GM23338 (cell line): ENCODE data around the gene PRDX4. TPM values are rescaled to one million over a fixed set of nuclear protein-coding genes. Genes with fewer than 3 reads are reported as not detected.
A peak's percentile ranks its signal among the peaks of the same experiment; 100 is the strongest.

ENCODE experiments used
- ATAC-seq: fragments of 200-7000 bp; cut with Tn5 transposase; 3 replicates; pipeline ENCODE4 v1.9.1; 2020
- DNase-seq: peaks from one replicate; pipeline ENCODE4 v3.0.0-alpha.2; 2015; ENCODE audit warnings: low spot score
- H2AFZ ChIP-seq: fragments of 200-600 bp; sonication (generic); 2 replicates; pipeline ENCODE4 v1.8.0; 2016; ENCODE audit warnings: antibody characterized with exemption, mild to moderate bottlenecking, moderate library complexity
- H3F3A ChIP-seq: fragments of 200-600 bp; sonication (generic); replicated peaks from 2 replicates; pipeline ENCODE4 v1.8.0; 2017; ENCODE audit warnings: antibody characterized with exemption, mixed run types, low read depth
- H3K27ac ChIP-seq: fragments of 200-600 bp; sonication (generic); 2 replicates; pipeline ENCODE4 v1.6.1; 2016; ENCODE audit warnings: low read depth
- H3K27me3 ChIP-seq: fragments of 200-600 bp; sonication (generic); 2 replicates; pipeline ENCODE4 v1.8.0; 2016; ENCODE audit warnings: mild to moderate bottlenecking, mixed run types, moderate library complexity; ENCODE audit not compliant: insufficient read depth
- H3K36me3 ChIP-seq: fragments of 200-600 bp; sonication (generic); 2 replicates; pipeline ENCODE4 v1.8.0; 2016; ENCODE audit warnings: mild to moderate bottlenecking; ENCODE audit not compliant: insufficient read depth
- H3K4me1 ChIP-seq: fragments of 200-600 bp; sonication (generic); 2 replicates; pipeline ENCODE4 v1.8.0; 2016; ENCODE audit warnings: mild to moderate bottlenecking, moderate library complexity; ENCODE audit not compliant: insufficient read depth
- H3K4me2 ChIP-seq: fragments of 200-600 bp; sonication (generic); 2 replicates; pipeline ENCODE4 v1.7.1; 2017; ENCODE audit warnings: mixed run types
- H3K4me3 ChIP-seq: fragments of 200-600 bp; sonication (generic); 2 replicates; pipeline ENCODE4 v1.6.1; 2016; ENCODE audit warnings: mixed run types
- H3K79me2 ChIP-seq: fragments of 200-600 bp; sonication (generic); replicated peaks from 2 replicates; pipeline ENCODE4 v1.8.0; 2017; ENCODE audit warnings: mild to moderate bottlenecking; ENCODE audit not compliant: insufficient read depth
- H3K9me2 ChIP-seq: fragments of 200-600 bp; sonication (generic); 2 replicates; pipeline ENCODE4 v1.8.0; 2017; ENCODE audit not compliant: insufficient read depth
- H4K20me1 ChIP-seq: fragments of 200-600 bp; sonication (generic); replicated peaks from 2 replicates; pipeline ENCODE4 v1.8.0; 2017; ENCODE audit warnings: mild to moderate bottlenecking; ENCODE audit not compliant: insufficient read depth
- H3K27ac Mint-ChIP-seq: 2 replicates; pipeline ENCODE4 v1.8.0; 2020; ENCODE audit warnings: inconsistent platforms, mild to moderate bottlenecking, moderate library complexity, mixed read lengths
- H3K27me3 Mint-ChIP-seq: 3 replicates; pipeline ENCODE4 v1.8.0; 2022; ENCODE audit warnings: low read depth, mild to moderate bottlenecking, moderate library complexity, mixed read lengths, inconsistent platforms; ENCODE audit not compliant: insufficient read depth, poor library complexity
- H3K36me3 Mint-ChIP-seq: 3 replicates; pipeline ENCODE4 v1.8.0; 2021; ENCODE audit warnings: low read depth, mild to moderate bottlenecking, inconsistent platforms, moderate library complexity, mixed read lengths
- H3K4me1 Mint-ChIP-seq: 3 replicates; pipeline ENCODE4 v1.8.0; 2020; ENCODE audit warnings: mild to moderate bottlenecking, inconsistent platforms, mixed read lengths
- H3K4me3 Mint-ChIP-seq: 3 replicates; pipeline ENCODE4 v1.8.0; 2021; ENCODE audit warnings: moderate library complexity, mild to moderate bottlenecking, inconsistent platforms, mixed read lengths
- H3K9me3 Mint-ChIP-seq: 3 replicates; pipeline ENCODE4 v1.8.0; 2020; ENCODE audit warnings: moderate library complexity, mild to moderate bottlenecking, inconsistent platforms, mixed read lengths
- CREB1 ChIP-seq: fragments of 250-450 bp; sonication (Bioruptor Pico); IDR thresholded peaks from 2 replicates; pipeline ENCODE4 v1.5.0; 2020; ENCODE audit warnings: low read depth, mild to moderate bottlenecking, moderate library complexity
- CTCF ChIP-seq, 2 experiments: fragments of 200-600 bp in 1 of 2; sonication (generic) in 1 of 2; conservative IDR thresholded peaks; 2 replicates each; pipeline versions ENCODE4 v1.5.1 to v1.6.1; 2016 to 2017; ENCODE audit warnings: antibody characterized with exemption in 2 of 2, low read depth in 2 of 2, mild to moderate bottlenecking in 2 of 2, moderate library complexity in 1 of 2
- ETS1 ChIP-seq: IDR thresholded peaks from 2 replicates; pipeline ENCODE4 v1.6.1; 2016; ENCODE audit warnings: antibody characterized with exemption
- EZH2 ChIP-seq: fragments of 200-600 bp; sonication (generic); IDR thresholded peaks from one replicate; pipeline ENCODE4 v1.8.0; 2017; ENCODE audit warnings: antibody characterized with exemption, mild to moderate bottlenecking, low read depth; ENCODE audit not compliant: unreplicated experiment
- EZH2phosphoT487 ChIP-seq: fragments of 200-600 bp; sonication (generic); IDR thresholded peaks from one replicate; pipeline ENCODE4 v1.8.1; 2018; ENCODE audit warnings: antibody characterized with exemption; ENCODE audit not compliant: unreplicated experiment
- JUNB ChIP-seq: IDR thresholded peaks from one replicate; pipeline ENCODE4 v1.6.1; 2016; ENCODE audit warnings: antibody characterized with exemption; ENCODE audit not compliant: unreplicated experiment
- POLR2AphosphoS5 ChIP-seq: IDR thresholded peaks from 2 replicates; pipeline ENCODE4 v1.6.1; 2016; ENCODE audit warnings: antibody characterized with exemption, low read depth
- REST ChIP-seq: IDR thresholded peaks from one replicate; pipeline ENCODE4 v1.6.1; 2018; ENCODE audit warnings: antibody characterized with exemption; ENCODE audit not compliant: unreplicated experiment
- STAT1 ChIP-seq: IDR thresholded peaks from one replicate; pipeline ENCODE4 v1.6.1; 2016; ENCODE audit warnings: antibody characterized with exemption; ENCODE audit not compliant: unreplicated experiment
- ZNF114 ChIP-seq: fragments of 250-450 bp; sonication (Bioruptor Pico); IDR thresholded peaks from 2 replicates; pipeline ENCODE4 v1.5.0; 2020; ENCODE audit warnings: mild to moderate bottlenecking, moderate library complexity
- ZNF331 ChIP-seq: fragments of 250-450 bp; sonication (Bioruptor Pico); IDR thresholded peaks from 2 replicates; pipeline ENCODE4 v1.5.0; 2020; ENCODE audit warnings: low read depth, mild to moderate bottlenecking, moderate library complexity
- polyA plus RNA-seq: library from polyadenylated mRNA; unstranded; fragments of >200 nt; fragmentation: Nextera tagmentation; extraction: Ambion mirVana; gene quantifications from 2 replicates; pipeline ENCODE4 v1.2.1, GENCODE V29; 2016
- total RNA-seq: library from RNA; depleted of rRNA; stranded (reverse); fragments of >200 nt; shearing (Covaris generic); gene quantifications from 2 replicates; pipeline ENCODE4 v1.2.3, GENCODE V29; 2014

PRDX4 gene
- total and polyA plus RNA-seq, 2 experiments from 2014 or later = 101 to 139 TPM

GRCh38 chrX:23662853-23663252, 4.4 kb upstream of the PRDX4 start (continued):
- TF ChIP-seq REST (no peak), EZH2phosphoT487 (no peak)

GRCh38 chrX:23664496-23664895, 2.8 kb upstream of the PRDX4 start:
- Histone ChIP-seq H3K27me3 (no peaks in the 10 kb centered on the region), H3K36me3 (no peaks in the 10 kb centered on the region), H3K4me1 (peaks cover 10% of the 10 kb centered on the region), H3K4me2 (no peak overlapping the region), H2AFZ (no peak overlapping the region), H3K27ac (no peak overlapping the region), H4K20me1 (no peaks in the 10 kb centered on the region), H3K9me2 (0 out of 2 replicates have a peak, but pooled peaks cover 5% of the 10 kb centered on the region), H3K79me2 (peaks cover 15% of the 10 kb centered on the region), H3F3A (no peaks in the 10 kb centered on the region), H3K4me3 (no peak overlapping the region)
- Mint-ChIP-seq H3K4me3 (no peak overlapping the region), H3K4me1 (peaks cover 27% of the 10 kb centered on the region), H3K27ac (no peak overlapping the region), H3K27me3 (no peaks in the 10 kb centered on the region), H3K36me3 (no peaks in the 10 kb centered on the region), H3K9me3 (no peaks in the 10 kb centered on the region)
- ATAC-seq = no peak
- TF ChIP-seq EZH2phosphoT487 = no peak
- no peak for TF ChIP-seq JUNB
- no peak for TF ChIP-seq EZH2
- DNase-seq = no peak

- H3K4me3 Mint-ChIP-seq = 0 out of 3 replicates have a peak overlapping the region, but pooled peaks have one; percentile 78
- no peak overlapping the region for H3K27ac ChIP-seq
- H3K36me3 Mint-ChIP-seq = no peaks in the 10 kb centered on the region; the same call in 2 of the 3 replicates
- no peaks in the 10 kb centered on the region for H3F3A ChIP-seq
- no peak overlapping the region for H3K4me3 ChIP-seq
- peaks cover 6% of the 10 kb centered on the region for H3K4me1 ChIP-seq
- DNase-seq = no peak
- no peaks in the 10 kb centered on the region for H3K27me3 ChIP-seq
- H3K4me2 ChIP-seq = no peak overlapping the region
- no peak for ATAC-seq
- H3K9me3 Mint-ChIP-seq = no peaks in the 10 kb centered on the region
- no peak overlapping the region for H2AFZ ChIP-seq
- no peaks in the 10 kb centered on the region for H3K36me3 ChIP-seq
- H4K20me1 ChIP-seq = no peaks in the 10 kb centered on the region
- no peaks in the 10 kb centered on the region for H3K27me3 Mint-ChIP-seq
- peaks cover 15% of the 10 kb centered on the region for H3K4me1 Mint-ChIP-seq
- H3K27ac Mint-ChIP-seq = no peak overlapping the region
- peaks cover 21% of the 10 kb centered on the region for H3K79me2 ChIP-seq
- 0 out of 2 replicates have a peak, but pooled peaks cover 5% of the 10 kb centered on the region for H3K9me2 ChIP-seq
- TF ChIP-seq ZNF114 (no peak), EZH2 (no peak), STAT1 (no peak), ETS1 (no peak), CREB1 (CRISPR knock-in tag) (no peak), EZH2phosphoT487 (no peak), CTCF (conservative IDR thresholded peaks at IDR 0.05; ENCODE audit: low read depth in 2 of 2) (no peak), ZNF331 (CRISPR knock-in tag) (no peak), POLR2AphosphoS5 (no peak)
Measured at GRCh38 chrX:23666282-23666681, 1.0 kb upstream of the PRDX4 start.
